Epithelial cell of proximal tubule (primary cell): ENCODE measurements around the gene ARHGEF1. TPM values are rescaled to one million over a fixed set of nuclear protein-coding genes. Genes with fewer than 3 reads are reported as not detected.
"Not testable (repeated sequence)": the region's sequence is repeated elsewhere in the genome, so short reads cannot be mapped to it uniquely, and the experiment has no call there.

Experiments used
- DNase-seq: peaks from one replicate; pipeline ENCODE4 v3.0.0-alpha.2; 2011; ENCODE audit warnings: low read depth
- H3K4me3 ChIP-seq: 2 replicates; pipeline ENCODE4 v1.5.1; 2011; ENCODE audit warnings: low read depth, mild to moderate bottlenecking, low read length
- CTCF ChIP-seq: conservative IDR thresholded peaks from 2 replicates; pipeline ENCODE4 v1.5.1; 2012; ENCODE audit warnings: low read depth, mild to moderate bottlenecking, low read length
- total RNA-seq: library from RNA; depleted of rRNA; stranded (reverse); fragments of >200 nt; gene quantifications from 2 replicates; pipeline ENCODE4 v1.2.3, GENCODE V29; 2015

ARHGEF1 gene
- total RNA-seq, 1 donor from 2014 or later: 65.9 TPM

- no peak overlapping the region for H3K4me3 ChIP-seq
- no peak for DNase-seq
- TF ChIP-seq CTCF: no peak
Measured at GRCh38 chr19:41910240-41910991, 27.4 kb downstream of the ARHGEF1 start.

GRCh38 chr19:41910992-41911888 lies 28.3 kb downstream of the ARHGEF1 start:
- no peak for DNase-seq
- no peak overlapping the region for H3K4me3 ChIP-seq
- TF ChIP-seq CTCF: no peak

GRCh38 chr19:41911889-41912731 lies 29.1 kb downstream of the ARHGEF1 start:
- no peak for DNase-seq
- H3K4me3 ChIP-seq: no peak overlapping the region
- TF ChIP-seq CTCF: no peak

GRCh38 chr19:41912899-41913537 lies 30.0 kb downstream of the ARHGEF1 start:
- no peak for DNase-seq
- no peak for TF ChIP-seq CTCF
- no peak overlapping the region for H3K4me3 ChIP-seq

- TF ChIP-seq CTCF: no peak
- no peak for DNase-seq
- H3K4me3 ChIP-seq: no peak overlapping the region
Measured at GRCh38 chr19:41913538-41914423, 30.8 kb downstream of the ARHGEF1 start.

- H3K4me3 ChIP-seq: not testable (repeated sequence)
Measured at GRCh38 chr19:41914424-41914834, 31.4 kb downstream of the ARHGEF1 start.

More at GRCh38 chr19:41914424-41914834, 31.4 kb downstream of the ARHGEF1 start:
- DNase-seq: not testable (repeated sequence)
